HEK293T (cell line): ENCODE data around the gene ATF7.

Experiments
- CTCF ChIA-PET: fragments of 350-600 bp; formaldehyde crosslinking; extraction: SDS; loops from one replicate; lab custom pipeline; 2021; ENCODE audit warnings: antibody characterized with exemption, inconsistent platforms; lab: Yijun Ruan, JAX
- POLR2A ChIA-PET: fragments of 350-600 bp; formaldehyde crosslinking; extraction: SDS; loops from one replicate; lab custom pipeline; 2020; ENCODE audit warnings: antibody characterized with exemption, inconsistent platforms; lab: Yijun Ruan, JAX
- DNase-seq: peaks from one replicate; pipeline ENCODE4 v3.0.0; 2012; ENCODE audit warnings: mixed read lengths; ENCODE audit errors: extremely low spot score
- ARNT ChIP-seq: fragments of 450-650 bp; IDR thresholded peaks from 2 replicates; pipeline ENCODE4 v1.6.1; 2017; ENCODE audit warnings: mild to moderate bottlenecking
- BHLHE40 ChIP-seq: fragments of 450-650 bp; IDR thresholded peaks from 2 replicates; pipeline ENCODE4 v1.6.1; 2016; ENCODE audit warnings: mild to moderate bottlenecking, moderate library complexity, borderline replicate concordance
- CTBP1 ChIP-seq: fragments of 450-650 bp; IDR thresholded peaks from 2 replicates; pipeline ENCODE4 v1.6.1; 2016; ENCODE audit warnings: borderline replicate concordance
- ELF4 ChIP-seq: fragments of 450-650 bp; IDR thresholded peaks from 2 replicates; pipeline ENCODE4 v1.6.1; 2017; ENCODE audit warnings: antibody characterized with exemption
- FOXA1 ChIP-seq: fragments of 450-650 bp; IDR thresholded peaks from 2 replicates; pipeline ENCODE4 v1.6.1; 2016; ENCODE audit warnings: mild to moderate bottlenecking
- FOXK2 ChIP-seq: fragments of 450-650 bp; IDR thresholded peaks from 2 replicates; pipeline ENCODE4 v1.6.1; 2016; ENCODE audit warnings: mild to moderate bottlenecking
- FOXM1 ChIP-seq: fragments of 450-650 bp; IDR thresholded peaks from 2 replicates; pipeline ENCODE4 v1.6.1; 2017; ENCODE audit warnings: mild to moderate bottlenecking, borderline replicate concordance
- HDGF ChIP-seq: fragments of 450-650 bp; IDR thresholded peaks from 2 replicates; pipeline ENCODE4 v1.6.1; 2017; ENCODE audit warnings: antibody characterized with exemption, borderline replicate concordance
- L3MBTL2 ChIP-seq: fragments of 450-650 bp; conservative IDR thresholded peaks from 2 replicates; pipeline ENCODE4 v1.6.1; 2016; ENCODE audit warnings: mild to moderate bottlenecking
- LEF1 ChIP-seq: fragments of 450-650 bp; IDR thresholded peaks from 2 replicates; pipeline ENCODE4 v1.6.1; 2017; ENCODE audit warnings: mild to moderate bottlenecking, borderline replicate concordance
- NFRKB ChIP-seq: fragments of 450-650 bp; IDR thresholded peaks from 2 replicates; pipeline ENCODE4 v1.6.1; 2016; ENCODE audit warnings: mild to moderate bottlenecking, moderate library complexity
- SP1 ChIP-seq: fragments of 450-650 bp; IDR thresholded peaks from 2 replicates; pipeline ENCODE4 v1.6.1; 2017
- SUZ12 ChIP-seq: fragments of 450-650 bp; IDR thresholded peaks from 2 replicates; pipeline ENCODE4 v1.6.1; 2016; ENCODE audit warnings: mild to moderate bottlenecking
- TARDBP ChIP-seq: fragments of 450-650 bp; IDR thresholded peaks from 2 replicates; pipeline ENCODE4 v1.6.1; 2016
- ZNF384 ChIP-seq: fragments of 450-650 bp; IDR thresholded peaks from 2 replicates; pipeline ENCODE4 v1.6.1; 2016
- TF ChIP-seq, protein P1 (sequence below): fragments of 450-650 bp; IDR thresholded peaks from 2 replicates; pipeline ENCODE4 v1.6.1; 2016

The ATF7 gene

DNA sequence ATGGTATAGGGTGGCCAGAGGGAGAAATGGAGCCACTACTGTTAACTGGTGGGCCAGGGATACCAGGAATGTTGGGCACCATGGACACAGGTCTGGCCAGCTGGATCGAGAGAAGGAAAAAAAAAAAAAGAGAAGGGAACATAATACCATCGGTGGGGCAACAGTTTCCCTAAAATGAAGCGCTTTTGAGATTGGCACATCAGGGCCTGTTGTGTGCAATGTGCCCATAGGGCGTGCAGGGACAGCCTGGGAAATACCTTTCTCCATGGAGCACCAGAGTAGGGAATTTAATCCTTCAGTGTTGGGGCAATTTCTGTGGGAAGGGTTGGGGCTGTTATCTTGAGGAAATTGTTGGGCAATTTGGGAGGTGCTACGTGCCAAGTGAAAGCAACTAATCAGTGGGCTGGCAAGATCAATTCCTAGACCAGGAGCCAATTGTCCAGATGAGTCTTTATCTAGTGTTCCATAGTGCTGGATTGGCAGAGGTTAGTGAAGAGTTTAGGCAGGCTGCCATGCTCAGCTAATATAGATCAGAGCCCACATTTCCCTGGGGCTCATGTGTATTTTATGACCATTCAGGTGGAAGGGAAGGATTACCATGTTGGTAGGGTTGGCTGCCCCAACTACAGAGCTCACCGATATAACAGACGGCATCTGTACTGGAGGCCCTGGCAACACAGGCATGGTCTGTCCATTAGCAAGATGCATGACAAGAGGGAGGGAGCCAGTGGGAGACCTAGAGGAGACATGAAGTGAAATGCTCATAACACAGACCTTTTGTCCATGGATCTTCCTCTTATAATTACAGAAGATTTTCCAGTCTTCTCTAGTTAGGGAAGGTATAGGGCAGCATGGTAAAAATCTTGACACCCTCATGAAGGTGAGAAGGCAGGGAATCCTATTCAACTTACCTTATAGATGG, 93.4 kb downstream of the ATF7 start:
- DNase-seq: no peak
- TF ChIP-seq SP1: no peak
- no peak for TF ChIP-seq NFRKB
- TF ChIP-seq TARDBP: no peak
- TF ChIP-seq LEF1: no peak
- TF ChIP-seq CTBP1: no peak
- TF ChIP-seq, protein P1, sequence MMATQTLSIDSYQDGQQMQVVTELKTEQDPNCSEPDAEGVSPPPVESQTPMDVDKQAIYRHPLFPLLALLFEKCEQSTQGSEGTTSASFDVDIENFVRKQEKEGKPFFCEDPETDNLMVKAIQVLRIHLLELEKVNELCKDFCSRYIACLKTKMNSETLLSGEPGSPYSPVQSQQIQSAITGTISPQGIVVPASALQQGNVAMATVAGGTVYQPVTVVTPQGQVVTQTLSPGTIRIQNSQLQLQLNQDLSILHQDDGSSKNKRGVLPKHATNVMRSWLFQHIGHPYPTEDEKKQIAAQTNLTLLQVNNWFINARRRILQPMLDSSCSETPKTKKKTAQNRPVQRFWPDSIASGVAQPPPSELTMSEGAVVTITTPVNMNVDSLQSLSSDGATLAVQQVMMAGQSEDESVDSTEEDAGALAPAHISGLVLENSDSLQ: no peak
- TF ChIP-seq ZNF384: no peak
- no peak for TF ChIP-seq BHLHE40
- TF ChIP-seq FOXM1: no peak
- TF ChIP-seq ELF4: no peak
- no peak for TF ChIP-seq FOXA1
- TF ChIP-seq HDGF: no peak
- TF ChIP-seq FOXK2: no peak
- no peak for TF ChIP-seq L3MBTL2
- TF ChIP-seq SUZ12: no peak
- TF ChIP-seq ARNT: no peak
- POLR2A ChIA-PET: interaction anchor here (1.2 kb wide), 1 partner anchor 142 kb away, joined by 3 read pairs; no protein-coding TSS in a partner anchor
- CTCF ChIA-PET: interaction anchor here (0.6 to 0.8 kb wide), 2 partner anchors 11 to 1675 kb away, joined by 5 to 6 read pairs; no protein-coding TSS in a partner anchor

DNA sequence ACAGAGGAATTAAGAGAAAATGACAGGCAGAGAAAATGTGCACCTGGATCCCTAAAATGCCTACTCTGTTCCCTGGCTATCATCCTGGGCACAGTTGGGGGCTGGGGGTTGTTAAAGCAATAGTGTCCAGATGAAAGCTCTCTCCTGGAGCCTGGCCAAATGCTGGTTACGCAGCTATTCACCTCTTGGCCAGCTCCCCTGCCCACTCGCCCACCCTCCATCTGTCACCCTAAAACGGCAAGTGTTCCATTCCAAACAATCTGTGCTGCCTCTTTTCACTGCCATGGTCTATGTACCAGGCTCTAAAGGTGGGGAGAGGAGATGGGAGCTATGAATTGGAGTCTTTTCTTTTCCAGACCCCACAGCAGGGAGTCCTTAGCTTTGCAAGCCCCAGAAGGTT, 94.2 kb downstream of the ATF7 start:
- ChIA-PET POLR2A (interaction anchor here (0.8 to 1.2 kb wide), 2 partner anchors 31 to 143 kb away, joined by 3 to 4 read pairs; partner anchors contain the start of gene TARBP2), CTCF (interaction anchor here (0.6 kb wide), 1 partner anchor 1674 kb away, joined by 6 read pairs; no protein-coding TSS in a partner anchor)
- no peak for DNase-seq
- no peak for TF ChIP-seq ARNT
- TF ChIP-seq FOXK2: no peak
- TF ChIP-seq BHLHE40: no peak
- TF ChIP-seq CTBP1: no peak
- no peak for TF ChIP-seq SP1

DNA sequence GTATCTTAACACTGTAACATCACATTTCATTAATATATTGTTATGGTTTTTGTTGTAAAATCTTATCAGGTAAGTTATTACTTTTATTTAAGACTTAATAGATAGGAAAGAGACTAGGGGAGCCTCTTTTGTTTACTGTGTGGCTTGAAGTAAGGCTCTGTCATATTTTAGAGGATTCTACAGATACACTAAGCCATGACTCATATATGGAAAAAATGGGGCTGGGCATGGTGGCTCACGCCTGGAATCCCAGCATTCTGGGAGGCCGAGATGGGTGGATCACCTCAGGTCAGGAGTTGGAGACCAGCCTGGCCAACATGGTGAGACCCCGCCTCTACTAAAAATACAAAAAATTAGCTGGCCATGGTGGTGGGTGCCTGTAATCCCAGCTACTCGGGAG, 95.3 kb downstream of the ATF7 start:
- ChIA-PET CTCF (no interaction called here), POLR2A (no interaction called here)
- no peak for DNase-seq
- TF ChIP-seq LEF1 (no peak), HDGF (no peak), SUZ12 (no peak), FOXA1 (no peak), NFRKB (no peak), TARDBP (no peak), SP1 (no peak), ELF4 (no peak), ZNF384 (no peak), FOXM1 (no peak)
- TF ChIP-seq, protein P1: no peak

DNA sequence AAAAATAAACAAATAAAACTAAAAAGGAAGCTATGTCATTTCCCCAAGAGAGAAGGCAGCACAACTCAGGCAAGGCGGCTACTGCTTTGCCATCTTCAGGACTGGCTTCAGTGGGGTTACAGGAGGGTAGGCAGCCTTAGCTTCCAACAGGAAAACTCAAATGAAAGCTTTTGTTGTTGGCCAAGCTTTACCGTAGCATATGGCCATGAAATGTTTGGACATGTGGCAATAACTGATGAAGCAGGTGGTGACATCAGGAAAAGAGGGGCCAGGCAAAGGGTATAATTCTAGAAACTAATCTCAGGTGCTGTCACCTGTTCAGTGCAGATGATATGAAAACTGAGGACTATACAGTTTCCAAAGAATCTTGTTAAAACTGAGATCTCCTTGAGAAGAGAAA, 96.1 kb downstream of the ATF7 start:
- no peak for TF ChIP-seq SUZ12
- TF ChIP-seq ELF4: no peak
- no peak for TF ChIP-seq L3MBTL2
- no peak for TF ChIP-seq HDGF
- TF ChIP-seq NFRKB: no peak
- TF ChIP-seq FOXM1: no peak
- no peak for TF ChIP-seq SP1
- TF ChIP-seq LEF1: no peak
- TF ChIP-seq, protein P1: no peak
- TF ChIP-seq FOXK2: no peak
- no peak for TF ChIP-seq ZNF384
- no peak for TF ChIP-seq ARNT
- no peak for TF ChIP-seq FOXA1
- no peak for TF ChIP-seq TARDBP
- no peak for TF ChIP-seq CTBP1
- CTCF ChIA-PET: no interaction called here
- DNase-seq: no peak
- POLR2A ChIA-PET: no interaction called here

DNA sequence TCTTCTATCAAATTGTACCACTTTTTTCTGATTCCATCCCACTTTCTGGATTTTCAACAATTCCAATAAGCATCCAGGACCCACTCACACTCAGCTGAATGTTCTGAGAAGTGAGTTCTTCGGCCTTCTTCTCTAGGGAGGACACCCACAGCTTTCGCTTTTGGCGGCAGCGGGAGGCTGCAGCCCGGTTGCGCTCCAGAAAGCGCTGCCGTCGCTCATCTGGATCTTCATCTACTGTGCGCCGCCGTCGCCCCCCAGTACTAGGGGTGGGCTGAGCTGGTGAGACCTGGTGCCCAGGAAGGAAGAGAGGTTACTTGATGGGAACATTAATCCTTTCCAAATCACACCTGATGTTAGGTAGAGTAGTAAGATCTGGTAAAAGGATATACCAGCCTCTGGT, 101.7 kb downstream of the ATF7 start:
- no peak for TF ChIP-seq TARDBP
- TF ChIP-seq SUZ12: no peak
- TF ChIP-seq FOXM1: no peak
- no peak for TF ChIP-seq NFRKB
- TF ChIP-seq, protein P1: no peak
- TF ChIP-seq BHLHE40: no peak
- no peak for TF ChIP-seq FOXK2
- TF ChIP-seq LEF1: no peak
- TF ChIP-seq ELF4: no peak
- no peak for TF ChIP-seq FOXA1
- TF ChIP-seq ZNF384: no peak
- no peak for TF ChIP-seq CTBP1
- no peak for TF ChIP-seq ARNT
- TF ChIP-seq SP1: no peak
- TF ChIP-seq L3MBTL2: no peak
- no peak for TF ChIP-seq HDGF
- DNase-seq: no peak
- ChIA-PET POLR2A (no interaction called here), CTCF (no interaction called here)

DNA sequence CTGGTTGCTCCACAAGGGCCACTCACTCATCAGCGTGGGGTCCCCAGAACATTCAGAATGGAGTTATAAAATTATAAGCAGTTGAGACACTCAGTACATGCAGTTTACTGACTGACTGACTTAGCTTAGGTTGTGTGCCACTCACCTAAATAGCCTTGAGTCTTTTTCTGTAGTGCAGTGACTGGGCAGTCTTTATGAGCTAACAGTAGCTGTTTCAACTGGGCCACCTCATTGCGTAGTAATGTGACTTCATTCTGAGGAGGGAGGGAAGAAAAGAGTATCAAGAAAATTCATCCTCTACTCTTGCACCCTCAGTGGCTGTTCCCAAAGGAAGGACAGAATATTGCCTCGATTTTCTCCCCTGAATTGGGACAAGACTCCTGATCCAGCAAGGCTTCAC, 103.1 kb downstream of the ATF7 start:
- POLR2A ChIA-PET: no interaction called here
- no peak for TF ChIP-seq NFRKB
- no peak for TF ChIP-seq HDGF
- TF ChIP-seq ZNF384: no peak
- no peak for TF ChIP-seq CTBP1
- no peak for TF ChIP-seq LEF1
- TF ChIP-seq TARDBP: no peak
- no peak for TF ChIP-seq FOXK2
- no peak for TF ChIP-seq FOXA1
- TF ChIP-seq, protein P1: no peak
- no peak for TF ChIP-seq FOXM1
- no peak for TF ChIP-seq SUZ12

More for the DNA sequence above, 103.1 kb downstream of the ATF7 start:
- CTCF ChIA-PET: no interaction called here
- no peak for DNase-seq
